Measurements from ENCODE around the gene SIRPB1.
"Not testable (repeated sequence)": the region's sequence is repeated elsewhere in the genome, so short reads cannot be mapped to it uniquely, and the experiment has no call there.

SIRPB1 gene

GRCh38 chr20:1619861-1620444, at the start of gene SIRPB1:
Gene SIRPB1, minus strand, starts transcription at chr20:1620009. Its CDS starts 65 bp downstream, at chr20:1619944.
- DNase-seq (ENCODE audit: low spot score) = peak; percentile 0

DNA sequence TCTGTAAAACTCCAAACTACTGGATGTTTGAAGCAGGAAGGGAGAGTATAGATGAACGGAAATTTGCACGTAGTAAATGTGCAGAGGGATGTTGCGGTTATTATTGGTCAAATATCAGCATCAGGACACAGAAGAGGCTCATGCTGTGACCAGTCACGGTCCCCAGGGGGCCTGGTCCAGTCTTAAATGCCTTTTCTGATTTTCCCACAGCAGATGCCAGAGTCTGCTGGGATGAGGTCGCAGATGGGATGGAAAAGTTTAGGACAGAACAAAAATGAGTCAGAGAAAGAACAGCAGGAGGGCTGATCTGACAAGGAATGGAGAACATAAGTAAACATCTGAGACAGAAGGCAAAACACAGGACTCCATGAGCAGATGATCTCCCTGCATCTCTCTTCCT, 49.5 kb upstream of the SIRPB1 start:
- DNase-seq (ENCODE audit: low spot score) = no peak

GRCh38 chr20:1667502-1668085, 47.8 kb upstream of the SIRPB1 start:
- DNase-seq (ENCODE audit: low spot score) = no peak

DNA sequence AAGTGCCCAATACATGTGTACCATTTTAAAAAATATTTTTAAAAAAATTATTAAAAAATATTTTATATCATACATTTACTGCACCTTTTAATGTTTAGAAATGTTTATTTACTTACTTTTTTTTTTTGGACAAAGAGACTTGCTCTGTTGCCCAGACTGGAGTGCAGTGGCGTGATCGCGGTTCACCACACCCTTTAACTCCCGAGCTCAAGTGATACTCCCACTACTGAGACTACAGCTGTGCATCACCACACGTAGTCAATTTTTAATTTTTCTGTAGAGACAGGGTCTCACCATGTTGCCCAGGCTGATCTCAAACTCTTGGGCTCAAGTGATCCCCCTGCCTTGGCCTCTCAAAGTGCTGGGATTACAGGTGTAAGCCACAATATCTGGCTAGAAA, 47.0 kb upstream of the SIRPB1 start:
- no peak for DNase-seq (ENCODE audit: low spot score)

DNA sequence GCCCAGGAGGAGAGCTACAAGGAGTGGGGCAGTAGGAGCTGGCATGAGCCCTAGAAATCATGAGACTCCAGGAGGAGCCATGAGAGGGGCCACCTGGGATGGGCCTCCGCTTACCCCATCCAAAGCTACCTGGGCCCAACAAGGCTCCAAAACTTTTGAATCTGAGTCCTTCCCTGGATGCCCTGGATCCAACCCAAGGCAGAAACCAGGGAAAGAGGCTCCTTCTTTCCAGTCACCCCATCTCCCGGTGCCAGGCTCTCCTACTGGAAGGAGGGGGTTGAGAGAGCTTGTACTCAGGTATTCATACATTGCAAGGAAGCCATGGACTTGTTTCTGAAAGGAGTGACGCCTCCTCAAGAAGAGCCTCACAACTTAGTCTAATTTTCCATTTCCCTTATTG, 45.5 kb upstream of the SIRPB1 start:
- DNase-seq (ENCODE audit: low spot score) = no peak

- DNase-seq (ENCODE audit: low spot score) = no peak
These were observed 45.1 kb upstream of the SIRPB1 start for GRCh38 chr20:1664911-1665310.

DNA sequence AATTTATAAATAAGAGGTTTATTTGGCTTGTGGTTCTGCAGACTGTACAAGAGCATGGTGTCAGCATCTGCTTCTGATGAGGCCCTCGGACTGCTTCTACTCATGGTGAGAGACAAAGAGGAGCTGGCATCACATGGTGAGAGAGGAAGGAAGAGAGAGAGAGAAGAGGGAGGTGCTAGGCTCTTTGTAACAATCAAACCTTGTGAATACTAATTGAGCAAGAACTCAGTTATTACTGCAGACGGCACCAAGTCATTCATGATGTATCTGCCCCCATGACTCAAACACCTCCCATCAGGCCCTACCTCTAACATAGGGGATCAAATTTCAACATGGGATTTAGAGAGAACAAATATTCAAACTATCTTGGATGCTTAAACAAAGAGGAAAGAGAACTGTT, 44.1 kb upstream of the SIRPB1 start:
- peak; percentile 22 for DNase-seq (ENCODE audit: low spot score)

DNA sequence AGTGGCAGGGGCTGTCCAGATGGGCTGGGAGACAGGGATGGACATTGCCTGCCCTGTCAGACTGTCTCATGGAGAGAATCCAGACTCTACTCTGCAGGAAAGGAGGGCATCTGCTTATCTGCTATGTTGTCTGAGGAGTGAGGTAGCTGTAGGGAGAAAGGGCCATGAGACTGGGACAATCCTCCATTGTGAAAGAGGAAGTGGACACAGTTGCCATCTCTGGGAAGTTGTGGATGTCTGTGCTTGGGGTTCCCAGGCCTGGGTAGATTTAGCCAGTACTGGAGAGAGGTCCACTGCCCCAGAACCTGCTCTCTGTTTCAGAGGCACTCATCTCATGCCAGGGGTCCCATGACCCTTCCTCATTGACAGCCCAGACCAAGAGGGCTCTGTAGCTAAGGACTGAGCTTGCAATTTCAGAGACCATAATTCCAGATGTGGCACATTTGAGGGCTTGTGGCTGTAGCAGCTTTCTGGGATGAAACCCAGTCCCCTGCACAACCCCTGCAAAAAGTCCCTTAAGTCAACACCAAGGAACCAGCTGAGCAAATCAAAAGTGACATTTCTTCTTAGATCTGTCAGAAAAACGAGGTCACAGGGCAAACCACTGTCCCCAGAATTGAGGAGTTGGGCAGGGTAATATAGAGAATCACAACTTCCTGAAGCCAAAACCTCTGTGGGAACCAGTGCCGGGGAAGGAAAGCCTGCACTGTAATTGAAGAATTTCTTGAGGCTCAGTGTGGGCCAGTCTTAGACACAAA, 41.9 kb upstream of the SIRPB1 start:
- DNase-seq (ENCODE audit: low spot score) = no peak

GRCh38 chr20:1660246-1660645, 40.4 kb upstream of the SIRPB1 start:
- DNase-seq (ENCODE audit: low spot score) = no peak

DNA sequence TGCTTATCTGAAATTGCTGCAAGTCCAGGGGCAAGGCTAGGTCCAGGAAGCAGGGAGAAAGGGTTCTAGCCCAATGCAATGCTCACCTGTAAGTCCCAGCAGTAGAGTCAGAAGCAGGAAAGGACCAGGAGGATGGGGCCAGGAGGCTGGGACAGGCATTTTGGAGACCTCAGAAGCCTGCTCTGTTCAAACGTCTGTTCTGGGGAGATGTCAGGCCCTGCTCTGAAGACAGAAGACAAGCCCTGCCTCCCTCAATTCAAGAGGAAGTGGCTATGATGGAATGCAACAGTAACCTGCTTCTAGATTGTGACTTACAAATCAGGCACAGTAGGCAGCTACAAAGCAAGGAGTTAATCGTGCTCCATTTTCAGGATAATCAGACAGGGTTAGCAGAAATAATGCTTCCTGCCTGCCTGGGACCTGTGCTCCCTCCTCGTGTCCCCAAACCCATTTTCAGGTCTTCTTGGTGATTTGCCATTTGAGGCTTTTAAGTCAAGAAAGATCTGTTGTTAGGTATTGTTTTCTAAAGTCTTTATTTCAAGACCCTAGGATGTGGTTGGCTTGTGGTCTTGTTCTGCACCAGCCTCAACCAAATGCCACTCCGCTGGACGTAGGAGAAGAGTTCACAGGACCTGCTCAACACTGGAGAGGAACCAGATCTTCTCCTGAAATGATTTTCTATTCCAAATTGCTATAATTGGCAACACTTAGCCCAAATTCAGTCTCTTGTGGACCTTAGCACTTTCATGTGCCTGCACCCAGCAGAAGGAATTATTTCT, 37.9 kb upstream of the SIRPB1 start, which contains the start of gene SIRPG:
Gene SIRPG (minus strand): TSS at position 224 of the 779 bp plus-strand sequence. CDS start 65 bp downstream, at position 159.
- no peak for DNase-seq (ENCODE audit: low spot score)

GRCh38 chr20:1656844-1657243, 37.0 kb upstream of the SIRPB1 start:
- DNase-seq (ENCODE audit: low spot score) = no peak

- no peak for DNase-seq (ENCODE audit: low spot score)
These were observed 35.2 kb upstream of the SIRPB1 start for GRCh38 chr20:1654996-1655395.

GRCh38 chr20:1652960-1653359, 33.2 kb upstream of the SIRPB1 start:
- no peak for DNase-seq (ENCODE audit: low spot score)

- no peak for DNase-seq (ENCODE audit: low spot score)
These were observed 32.3 kb upstream of the SIRPB1 start for GRCh38 chr20:1652104-1652503.

DNA sequence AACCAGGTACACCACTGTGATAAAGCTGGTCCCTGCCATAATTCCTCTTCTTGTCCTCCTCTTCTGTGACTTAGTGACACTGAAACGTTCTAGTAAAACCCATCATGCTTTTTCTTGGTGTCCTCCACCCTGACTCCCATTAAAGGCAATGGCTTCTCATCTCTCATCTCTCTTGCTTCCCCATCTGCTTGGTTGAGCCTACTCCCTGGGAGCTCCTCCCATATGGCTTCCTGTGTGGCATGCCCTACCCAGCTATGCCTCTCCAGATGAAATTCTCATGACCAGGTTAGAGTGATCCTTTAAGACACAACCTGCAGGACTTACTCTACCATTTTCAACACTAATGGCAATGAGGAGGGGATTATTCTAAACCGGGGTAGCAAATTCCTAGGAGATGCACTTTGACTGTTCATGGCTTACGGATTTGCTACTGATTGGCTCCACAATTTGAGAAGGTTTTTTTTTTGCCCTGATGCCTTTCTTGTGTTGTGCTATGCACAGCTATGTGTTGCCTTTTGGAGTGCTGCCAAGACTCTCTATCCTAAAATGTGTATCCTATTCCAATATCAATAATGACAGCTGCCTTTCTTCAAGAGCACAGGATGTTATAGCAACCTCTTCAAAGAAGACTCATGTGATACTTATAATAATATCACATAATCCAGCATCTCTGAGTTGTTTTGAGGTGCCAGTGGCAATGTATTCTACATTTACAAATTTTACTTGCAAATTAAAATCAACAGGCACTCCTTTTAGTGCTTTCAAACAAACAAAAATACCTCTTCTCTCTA, 31.7 kb upstream of the SIRPB1 start:
- no peak for DNase-seq (ENCODE audit: low spot score)

- no peak for DNase-seq (ENCODE audit: low spot score)
These were observed 28.3 kb upstream of the SIRPB1 start for GRCh38 chr20:1648101-1648500.

- no peak for DNase-seq (ENCODE audit: low spot score)
These were observed 27.2 kb upstream of the SIRPB1 start for GRCh38 chr20:1646975-1647431.

GRCh38 chr20:1644101-1644962, 24.5 kb upstream of the SIRPB1 start:
- DNase-seq (ENCODE audit: low spot score) = no peak

DNA sequence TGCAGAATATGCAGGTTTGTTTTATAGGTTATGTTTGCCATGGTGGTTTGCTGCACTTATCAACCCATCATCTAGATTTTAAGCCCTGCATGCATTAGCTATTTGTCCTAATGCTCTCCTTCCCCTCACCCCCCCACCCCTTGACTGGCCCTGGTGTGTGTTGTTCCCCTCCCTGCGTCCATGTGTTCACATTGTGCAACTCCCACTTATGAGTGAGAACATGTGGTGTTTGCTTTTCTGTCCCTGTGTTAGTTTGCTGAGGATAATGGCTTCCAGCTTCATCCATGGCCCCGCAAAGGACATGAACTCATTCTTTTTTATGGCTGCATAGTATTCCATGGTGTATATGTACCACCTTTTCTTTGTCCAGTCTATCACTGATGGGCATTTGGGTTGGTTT, 18.8 kb upstream of the SIRPB1 start:
- DNase-seq (ENCODE audit: low spot score) = not testable (repeated sequence)

DNA sequence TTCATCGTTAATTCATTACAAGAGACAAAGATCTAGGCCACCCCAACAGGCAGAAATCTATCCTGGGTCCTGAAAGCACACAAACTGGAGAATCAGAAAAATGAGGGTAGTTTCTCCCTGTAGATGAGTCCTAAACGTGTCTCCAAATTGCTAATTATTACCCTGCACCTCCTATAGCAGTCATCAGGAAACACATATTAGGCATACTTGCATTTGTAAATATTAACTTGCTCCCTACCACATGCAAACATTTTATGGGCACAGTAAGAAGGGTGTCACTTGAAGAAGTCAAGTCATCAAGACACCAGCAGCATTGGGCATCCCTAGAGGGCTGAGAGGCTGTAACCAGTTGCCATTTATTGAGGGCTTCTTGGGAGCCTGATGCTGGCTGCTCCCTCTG, 17.9 kb upstream of the SIRPB1 start:
- DNase-seq (ENCODE audit: low spot score) = no peak

DNA sequence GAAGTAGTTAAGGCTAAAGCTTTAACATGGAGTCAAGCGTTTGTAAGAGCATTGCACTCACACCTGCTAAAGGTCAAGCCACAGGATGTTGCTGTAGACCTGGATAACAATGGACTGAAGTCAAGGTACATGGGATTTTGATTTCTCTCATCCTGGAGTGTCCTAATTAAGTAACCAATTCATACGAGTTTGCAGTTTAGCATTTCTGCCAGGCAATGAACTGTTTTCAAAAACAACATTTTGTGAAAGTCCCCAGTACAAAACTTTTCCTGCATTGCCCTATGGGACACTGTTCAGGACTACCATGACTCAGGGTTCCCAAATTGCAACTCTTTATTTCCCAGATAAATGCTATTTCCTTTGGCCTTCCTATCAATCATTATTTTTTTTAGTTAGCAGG, 17.4 kb upstream of the SIRPB1 start:
- DNase-seq (ENCODE audit: low spot score) = no peak

Measured in RKO (cell line).